Neural progenitor cell (in vitro differentiated cells): Measurements from ENCODE around the gene PPP2R2C. TPM values are rescaled to one million over a fixed set of nuclear protein-coding genes. Genes with fewer than 3 reads are reported as not detected.

Source experiments
- DNase-seq: peaks from one replicate; pipeline ENCODE4 v3.0.0-alpha.2; 2016; ENCODE audit warnings: low spot score
- H2AFZ ChIP-seq: fragments of 200-600 bp; sonication (generic); replicated peaks from 2 replicates; pipeline ENCODE4 v1.6.1; 2016; ENCODE audit warnings: antibody characterized with exemption
- H3F3A ChIP-seq: fragments of 200-600 bp; sonication (generic); 2 replicates; pipeline ENCODE4 v1.6.1; 2016; ENCODE audit warnings: antibody characterized with exemption, low read depth
- H3K27ac ChIP-seq: fragments of 200-600 bp; sonication (generic); 2 replicates; pipeline ENCODE4 v1.5.1; 2016; ENCODE audit warnings: mild to moderate bottlenecking
- H3K27me3 ChIP-seq: fragments of 200-600 bp; sonication (generic); 2 replicates; pipeline ENCODE4 v1.6.1; 2016; ENCODE audit warnings: mild to moderate bottlenecking, moderate library complexity
- H3K36me3 ChIP-seq: fragments of 200-600 bp; sonication (generic); 2 replicates; pipeline ENCODE4 v1.5.1; 2016
- H3K4me1 ChIP-seq: fragments of 200-600 bp; sonication (generic); 2 replicates; pipeline ENCODE4 v1.6.1; 2016; ENCODE audit warnings: mixed run types
- H3K4me2 ChIP-seq: fragments of 200-600 bp; sonication (generic); 2 replicates; pipeline ENCODE4 v1.6.1; 2016
- H3K4me3 ChIP-seq: fragments of 200-600 bp; sonication (generic); 2 replicates; pipeline ENCODE4 v1.5.1; 2016
- H3K79me2 ChIP-seq: fragments of 200-600 bp; sonication (generic); 2 replicates; pipeline ENCODE4 v1.6.1; 2016; ENCODE audit warnings: low read depth
- H3K9ac ChIP-seq: fragments of 200-600 bp; sonication (generic); 2 replicates; pipeline ENCODE4 v1.6.1; 2016
- H3K9me3 ChIP-seq: fragments of 200-600 bp; sonication (generic); 2 replicates; pipeline ENCODE4 v1.5.1; 2016; ENCODE audit warnings: low read depth
- H4K20me1 ChIP-seq: fragments of 200-600 bp; sonication (generic); 2 replicates; pipeline ENCODE4 v1.6.1; 2016; ENCODE audit warnings: low read depth
- H3K27ac Mint-ChIP-seq: 3 replicates; pipeline ENCODE4 v1.8.0; 2021; ENCODE audit warnings: mixed read lengths
- H3K27me3 Mint-ChIP-seq: 2 replicates; pipeline ENCODE4 v1.8.0; 2022; ENCODE audit warnings: low read depth, mild to moderate bottlenecking, inconsistent platforms, moderate library complexity, mixed read lengths; ENCODE audit not compliant: insufficient read depth
- H3K36me3 Mint-ChIP-seq: 3 replicates; pipeline ENCODE4 v1.8.0; 2021; ENCODE audit warnings: mixed read lengths
- H3K4me1 Mint-ChIP-seq: 3 replicates; pipeline ENCODE4 v1.8.0; 2021; ENCODE audit warnings: mixed read lengths
- H3K4me3 Mint-ChIP-seq: 3 replicates; pipeline ENCODE4 v1.8.0; 2021; ENCODE audit warnings: mild to moderate bottlenecking, moderate library complexity, mixed read lengths
- H3K9me3 Mint-ChIP-seq: 3 replicates; pipeline ENCODE4 v1.8.0; 2020; ENCODE audit warnings: mixed read lengths
- CTCF ChIP-seq: fragments of 200-600 bp; sonication (generic); IDR thresholded peaks from 2 replicates; pipeline ENCODE4 v1.5.1; 2017; ENCODE audit warnings: antibody characterized with exemption, mild to moderate bottlenecking
- EZH2 ChIP-seq: fragments of 200-600 bp; sonication (generic); IDR thresholded peaks from 2 replicates; pipeline ENCODE4 v1.6.1; 2017; ENCODE audit warnings: antibody characterized with exemption, mild to moderate bottlenecking, moderate library complexity
- EZH2phosphoT487 ChIP-seq: fragments of 200-600 bp; sonication (generic); IDR thresholded peaks from 2 replicates; pipeline ENCODE4 v1.6.1; 2017; ENCODE audit warnings: antibody characterized with exemption
- total RNA-seq: library from RNA; depleted of rRNA; stranded (reverse); fragments of >200 nt; gene quantifications from 2 replicates; pipeline ENCODE4 v1.2.3, GENCODE V29; 2015; ENCODE audit warnings: low replicate concordance

The PPP2R2C gene
- total RNA-seq, 1 donor from 2014 or later, result 3.5 TPM

- H3K9me3 ChIP-seq, result no peaks in the 10 kb centered on the region
- no peak overlapping the region for H3K27ac Mint-ChIP-seq
- no peaks in the 10 kb centered on the region for H3K79me2 ChIP-seq
- H3K27me3 ChIP-seq, result no peaks in the 10 kb centered on the region
- H3F3A ChIP-seq, result no peaks in the 10 kb centered on the region
- H3K36me3 ChIP-seq, result no peaks in the 10 kb centered on the region
- no peak overlapping the region for H3K9ac ChIP-seq
- H3K4me3 ChIP-seq, result no peak overlapping the region
- no peak for DNase-seq
- H3K27me3 Mint-ChIP-seq, result peaks cover 3% of the 10 kb centered on the region
- TF ChIP-seq EZH2phosphoT487, result no peak
- TF ChIP-seq CTCF, result no peak
- no peak for TF ChIP-seq EZH2
- no peaks in the 10 kb centered on the region for H3K36me3 Mint-ChIP-seq
- H3K4me1 Mint-ChIP-seq, result no peaks in the 10 kb centered on the region
- no peak overlapping the region for H2AFZ ChIP-seq
- H3K4me3 Mint-ChIP-seq, result no peak overlapping the region
- no peaks in the 10 kb centered on the region for H3K4me1 ChIP-seq
- H3K27ac ChIP-seq, result no peak overlapping the region
- H3K4me2 ChIP-seq, result no peak overlapping the region
- no peaks in the 10 kb centered on the region for H4K20me1 ChIP-seq
- peaks cover 7% of the 10 kb centered on the region for H3K9me3 Mint-ChIP-seq
Observed at GRCh38 chr4:6437826-6438238, 34.6 kb downstream of the PPP2R2C start.

GRCh38 chr4:6435010-6435409 lies 37.4 kb downstream of the PPP2R2C start:
- no peak overlapping the region for H3K4me3 Mint-ChIP-seq
- no peaks in the 10 kb centered on the region for H4K20me1 ChIP-seq
- no peak overlapping the region for H3K27ac Mint-ChIP-seq
- no peaks in the 10 kb centered on the region for H3K36me3 ChIP-seq
- H3K36me3 Mint-ChIP-seq, result no peaks in the 10 kb centered on the region
- H3K27ac ChIP-seq, result no peak overlapping the region
- no peaks in the 10 kb centered on the region for H3K4me1 Mint-ChIP-seq
- TF ChIP-seq CTCF (no peak), EZH2phosphoT487 (no peak), EZH2 (no peak)
- H2AFZ ChIP-seq, result no peak overlapping the region
- H3K9me3 Mint-ChIP-seq, result peaks cover 10% of the 10 kb centered on the region
- H3F3A ChIP-seq, result no peaks in the 10 kb centered on the region
- no peaks in the 10 kb centered on the region for H3K79me2 ChIP-seq
- peaks cover 2% of the 10 kb centered on the region for H3K27me3 Mint-ChIP-seq
- H3K9ac ChIP-seq, result no peak overlapping the region
- no peak overlapping the region for H3K4me3 ChIP-seq
- no peaks in the 10 kb centered on the region for H3K4me1 ChIP-seq
- H3K9me3 ChIP-seq, result no peaks in the 10 kb centered on the region
- no peak overlapping the region for H3K4me2 ChIP-seq
- no peaks in the 10 kb centered on the region for H3K27me3 ChIP-seq
- DNase-seq, result no peak

DNA sequence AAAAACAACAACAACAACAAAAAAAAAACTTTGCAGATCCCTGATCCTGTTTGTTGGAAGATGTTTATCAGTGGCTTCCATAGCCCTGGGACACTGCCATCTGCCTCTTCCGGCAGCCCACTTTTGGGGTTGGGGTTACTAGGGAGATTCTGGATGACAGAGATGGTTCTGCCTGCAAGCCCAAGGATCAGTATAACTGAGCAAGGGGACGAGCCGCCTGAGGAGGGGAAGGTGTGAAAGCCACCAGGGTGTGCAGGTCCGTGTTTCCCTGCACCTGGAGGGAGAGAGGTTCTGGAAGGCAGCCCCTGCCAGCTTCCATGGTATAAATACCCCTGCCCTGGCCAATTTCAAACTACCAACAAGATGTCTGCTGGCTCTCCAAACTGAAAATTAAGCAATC lies 41.5 kb downstream of the PPP2R2C start:
- Histone ChIP-seq H3K79me2 (no peaks in the 10 kb centered on the region), H2AFZ (no peak overlapping the region), H3F3A (no peaks in the 10 kb centered on the region), H3K27me3 (no peaks in the 10 kb centered on the region), H3K4me3 (no peak overlapping the region), H3K36me3 (no peaks in the 10 kb centered on the region), H3K4me2 (no peak overlapping the region), H4K20me1 (no peaks in the 10 kb centered on the region), H3K4me1 (no peaks in the 10 kb centered on the region), H3K27ac (no peak overlapping the region), H3K9me3 (no peaks in the 10 kb centered on the region), H3K9ac (no peak overlapping the region)
- no peak overlapping the region for H3K27ac Mint-ChIP-seq
- no peak for TF ChIP-seq EZH2
- no peak for TF ChIP-seq EZH2phosphoT487
- no peak for TF ChIP-seq CTCF
- no peak overlapping the region for H3K4me3 Mint-ChIP-seq
- no peaks in the 10 kb centered on the region for H3K4me1 Mint-ChIP-seq
- no peak for DNase-seq
- peaks cover under 1% of the 10 kb centered on the region for H3K27me3 Mint-ChIP-seq
- no peaks in the 10 kb centered on the region for H3K36me3 Mint-ChIP-seq
- peaks cover 10% of the 10 kb centered on the region for H3K9me3 Mint-ChIP-seq
